KMS-11 (cell line): ENCODE data around the gene TAX1BP3.

Source experiments
- H2AFZ ChIP-seq: fragments of 200-600 bp; sonication (generic); 2 replicates; pipeline ENCODE4 v1.6.1; 2016; ENCODE audit warnings: antibody characterized with exemption, mixed run types, low read depth
- H3K27ac ChIP-seq: fragments of 200-600 bp; sonication (generic); 2 replicates; pipeline ENCODE4 v1.6.1; 2016; ENCODE audit warnings: mild to moderate bottlenecking, mixed run types
- H3K27me3 ChIP-seq: fragments of 200-600 bp; sonication (generic); 2 replicates; pipeline ENCODE4 v1.6.1; 2017; ENCODE audit warnings: mild to moderate bottlenecking, low read depth, mixed run types, moderate library complexity; ENCODE audit not compliant: insufficient read depth
- H3K36me3 ChIP-seq: fragments of 200-600 bp; sonication (generic); 2 replicates; pipeline ENCODE4 v1.6.1; 2017; ENCODE audit warnings: mild to moderate bottlenecking, mixed run types; ENCODE audit not compliant: insufficient read depth
- H3K4me1 ChIP-seq: fragments of 200-600 bp; sonication (generic); 2 replicates; pipeline ENCODE4 v1.6.1; 2016; ENCODE audit warnings: mild to moderate bottlenecking, low read depth, mixed run types; ENCODE audit not compliant: poor library complexity, severe bottlenecking
- H3K4me2 ChIP-seq: fragments of 200-600 bp; sonication (generic); 2 replicates; pipeline ENCODE4 v1.7.0; 2016; ENCODE audit warnings: mild to moderate bottlenecking, mixed run types
- H3K4me3 ChIP-seq: fragments of 200-600 bp; sonication (generic); IDR thresholded peaks from 2 replicates; pipeline ENCODE4 v1.6.1; 2017; ENCODE audit warnings: low read depth, low read length, mixed read lengths; ENCODE audit not compliant: insufficient read depth
- H3K79me2 ChIP-seq: fragments of 200-600 bp; sonication (generic); 2 replicates; pipeline ENCODE4 v1.6.1; 2016; ENCODE audit warnings: low read depth, mixed run types; ENCODE audit not compliant: insufficient read depth
- H3K9ac ChIP-seq: fragments of 200-600 bp; sonication (generic); 2 replicates; pipeline ENCODE4 v1.6.1; 2016; ENCODE audit warnings: mild to moderate bottlenecking, mixed run types
- H4K20me1 ChIP-seq: fragments of 200-600 bp; sonication (generic); 2 replicates; pipeline ENCODE4 v1.6.1; 2016; ENCODE audit warnings: mild to moderate bottlenecking, mixed run types; ENCODE audit not compliant: insufficient read depth
- CTCF ChIP-seq: fragments of 200-600 bp; sonication (generic); conservative IDR thresholded peaks from 2 replicates; pipeline ENCODE4 v1.6.1; 2017; ENCODE audit warnings: low read depth, mild to moderate bottlenecking, antibody characterized with exemption, low read length, moderate library complexity, mixed read lengths

TAX1BP3 gene

GRCh38 chr17:3675886-3676285, 7.5 kb upstream of the TAX1BP3 start:
- Histone ChIP-seq H2AFZ (no peak overlapping the region), H3K27me3 (no peaks in the 10 kb centered on the region), H3K4me1 (no peaks in the 10 kb centered on the region), H3K27ac (no peak overlapping the region), H3K4me2 (no peak overlapping the region), H4K20me1 (no peaks in the 10 kb centered on the region), H3K9ac (no peak overlapping the region), H3K4me3 (no peak overlapping the region), H3K36me3 (no peaks in the 10 kb centered on the region), H3K79me2 (0 out of 2 replicates have a peak, but pooled peaks cover 1% of the 10 kb centered on the region)
- TF ChIP-seq CTCF = no peak

GRCh38 chr17:3672571-3672970, 4.2 kb upstream of the TAX1BP3 start:
- no peak overlapping the region for H3K27ac ChIP-seq

GRCh38 chr17:3669548-3669947, 1.2 kb upstream of the TAX1BP3 start:
- no peaks in the 10 kb centered on the region for H3K36me3 ChIP-seq
- H2AFZ ChIP-seq = no peak overlapping the region
- H3K4me3 ChIP-seq = no peak overlapping the region
- TF ChIP-seq CTCF = no peak
- H3K79me2 ChIP-seq = peaks cover 21% of the 10 kb centered on the region
- H3K4me1 ChIP-seq = peaks cover 11% of the 10 kb centered on the region
- H3K27me3 ChIP-seq = no peaks in the 10 kb centered on the region
- H4K20me1 ChIP-seq = no peaks in the 10 kb centered on the region
- peak overlapping the region; percentile 58; the same call in 1 of the 2 replicates for H3K9ac ChIP-seq
- peak overlapping the region; percentile 76 for H3K4me2 ChIP-seq
- H3K27ac ChIP-seq = no peak overlapping the region; the same call in 1 of the 2 replicates

More at GRCh38 chr17:3672571-3672970, 4.2 kb upstream of the TAX1BP3 start:
- H3K4me1 ChIP-seq = peaks cover 8% of the 10 kb centered on the region
- H3K27me3 ChIP-seq = no peaks in the 10 kb centered on the region
- no peaks in the 10 kb centered on the region for H3K36me3 ChIP-seq
- H4K20me1 ChIP-seq = no peaks in the 10 kb centered on the region
- H2AFZ ChIP-seq = no peak overlapping the region
- H3K79me2 ChIP-seq = peaks cover 21% of the 10 kb centered on the region
- no peak overlapping the region for H3K4me2 ChIP-seq
- no peak overlapping the region for H3K9ac ChIP-seq
- no peak for TF ChIP-seq CTCF
- no peak overlapping the region for H3K4me3 ChIP-seq

- Histone ChIP-seq H3K79me2 (peaks cover 21% of the 10 kb centered on the region), H3K4me1 (peaks cover 11% of the 10 kb centered on the region), H2AFZ (peak overlapping the region; percentile 57; the same call in 1 of the 2 replicates), H3K27me3 (no peaks in the 10 kb centered on the region), H3K4me2 (peak overlapping the region; percentile 76), H3K9ac (peak overlapping the region; percentile 58; the same call in 1 of the 2 replicates), H3K36me3 (no peaks in the 10 kb centered on the region), H3K4me3 (no peak overlapping the region), H4K20me1 (no peaks in the 10 kb centered on the region), H3K27ac (peak overlapping the region; percentile 43; the same call in 1 of the 2 replicates)
- TF ChIP-seq CTCF = no peak
These were observed 638 bp upstream of the TAX1BP3 start for GRCh38 chr17:3669085-3669347.
